Activated naive CD8-positive, alpha-beta T cell treated with anti-CD3 and anti-CD28 coated beads, Interleukin-2, amount 10 ng/mL, durations not matched to agents 7 days and 5 days (primary cell): Measurements from ENCODE around the gene SERPINA1. TPM values are rescaled to one million over a fixed set of nuclear protein-coding genes. Genes with fewer than 3 reads are reported as not detected.

Experiments
- ATAC-seq: fragments of 150-1000 bp; cut with Tn5 transposase; one replicate; pipeline ENCODE4 v1.10.0; 2021; ENCODE audit warnings: low read depth, moderate library complexity
- POLR2A ChIA-PET: fragments of 350-600 bp; sonication (Branson Sonifier 250); formaldehyde crosslinking; loops from one replicate; lab custom pipeline; 2021; ENCODE audit warnings: antibody characterized with exemption; lab: Charles Lee
- DNase-seq: peaks from one replicate; pipeline ENCODE4 v3.0.0; 2021
- H3K27ac Mint-ChIP-seq: one replicate; pipeline ENCODE4 v1.8.0; 2022; ENCODE audit warnings: mild to moderate bottlenecking, mixed read lengths
- H3K27me3 Mint-ChIP-seq: one replicate; pipeline ENCODE4 v1.8.0; 2022; ENCODE audit warnings: mild to moderate bottlenecking, moderate library complexity, mixed read lengths
- H3K36me3 Mint-ChIP-seq: one replicate; pipeline ENCODE4 v1.8.0; 2021; ENCODE audit warnings: mild to moderate bottlenecking, mixed read lengths
- H3K4me1 Mint-ChIP-seq: one replicate; pipeline ENCODE4 v1.8.0; 2021; ENCODE audit warnings: mixed read lengths
- H3K4me3 Mint-ChIP-seq: one replicate; pipeline ENCODE4 v1.8.0; 2022; ENCODE audit warnings: mild to moderate bottlenecking, moderate library complexity, mixed read lengths
- H3K9me3 Mint-ChIP-seq: one replicate; pipeline ENCODE4 v1.8.0; 2021; ENCODE audit warnings: mixed read lengths
- total RNA-seq, 2 experiments: library from RNA; stranded (reverse); gene quantifications; one replicate each; pipeline ENCODE4 v1.2.3, GENCODE V29; 2021

The SERPINA1 gene
- total RNA-seq, 2 experiments from 2014 or later, result 0.20 TPM; not detected in 1

DNA sequence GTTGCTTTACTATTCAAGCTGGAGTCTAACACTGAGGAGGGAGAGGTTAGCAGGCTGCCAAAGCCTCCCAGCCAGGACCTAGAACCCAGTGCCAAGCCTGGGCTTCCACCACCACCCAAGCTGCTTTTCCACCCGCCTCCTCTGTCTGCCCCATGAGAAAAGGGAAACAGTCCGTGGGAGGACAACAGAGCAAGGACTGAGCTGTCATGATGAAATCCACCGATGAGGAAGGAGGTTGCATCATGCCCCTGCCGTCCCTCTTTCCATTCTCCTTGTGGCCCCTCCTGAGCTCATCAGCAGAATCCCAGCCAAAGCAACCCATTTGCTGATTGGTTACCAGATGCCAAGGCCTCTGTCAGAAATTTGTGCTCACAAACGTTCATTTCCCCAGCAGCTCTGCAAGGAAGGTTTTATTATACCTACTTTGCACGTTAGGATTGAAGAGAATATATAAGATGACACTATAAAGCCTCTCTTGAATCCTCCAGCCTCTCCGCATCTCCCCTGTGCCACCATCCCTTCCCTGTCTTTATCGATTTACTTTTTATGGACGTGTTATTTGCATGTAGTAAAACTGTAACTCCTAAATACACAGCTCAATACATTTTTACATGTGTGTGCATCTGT, 6.3 kb upstream of the SERPINA1 start:
- H3K4me1 Mint-ChIP-seq, result peaks cover 16% of the 10 kb centered on the region
- H3K4me3 Mint-ChIP-seq, result no peak overlapping the region
- POLR2A ChIA-PET, result no interaction called here
- DNase-seq (no peak), ATAC-seq (no peak)
- H3K9me3 Mint-ChIP-seq, result no peaks in the 10 kb centered on the region
- H3K27ac Mint-ChIP-seq, result no peak overlapping the region
- no peaks in the 10 kb centered on the region for H3K36me3 Mint-ChIP-seq
- peaks cover 9% of the 10 kb centered on the region for H3K27me3 Mint-ChIP-seq

DNA sequence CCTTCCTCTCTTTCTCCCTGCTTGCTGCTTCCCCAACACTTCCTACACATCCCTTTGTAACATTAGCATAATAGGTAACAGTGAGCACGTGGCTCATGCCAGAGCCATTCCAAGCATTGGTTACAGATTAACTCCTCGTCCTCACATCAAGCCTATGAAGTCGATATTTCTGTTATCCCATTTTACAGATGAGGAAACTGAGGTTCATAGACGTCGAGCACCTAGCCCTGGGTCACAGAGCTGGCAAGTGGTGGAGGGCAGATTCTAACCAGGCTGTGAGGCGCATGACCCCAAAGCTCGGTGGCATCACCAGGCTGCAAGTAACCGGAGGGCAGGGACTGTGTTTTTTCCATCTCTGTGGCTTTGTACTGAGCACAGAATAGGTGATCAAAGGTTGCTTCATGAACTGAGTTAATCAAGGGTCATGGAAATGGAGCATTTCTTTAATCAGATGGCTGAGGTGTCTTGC, 5.7 kb upstream of the SERPINA1 start:
- DNase-seq (no peak), ATAC-seq (no peak)
- H3K4me1 Mint-ChIP-seq, result peaks cover 16% of the 10 kb centered on the region
- H3K4me3 Mint-ChIP-seq, result no peak overlapping the region
- no peak overlapping the region for H3K27ac Mint-ChIP-seq
- POLR2A ChIA-PET, result no interaction called here
- peaks cover 7% of the 10 kb centered on the region for H3K27me3 Mint-ChIP-seq
- no peaks in the 10 kb centered on the region for H3K9me3 Mint-ChIP-seq
- H3K36me3 Mint-ChIP-seq, result no peaks in the 10 kb centered on the region

DNA sequence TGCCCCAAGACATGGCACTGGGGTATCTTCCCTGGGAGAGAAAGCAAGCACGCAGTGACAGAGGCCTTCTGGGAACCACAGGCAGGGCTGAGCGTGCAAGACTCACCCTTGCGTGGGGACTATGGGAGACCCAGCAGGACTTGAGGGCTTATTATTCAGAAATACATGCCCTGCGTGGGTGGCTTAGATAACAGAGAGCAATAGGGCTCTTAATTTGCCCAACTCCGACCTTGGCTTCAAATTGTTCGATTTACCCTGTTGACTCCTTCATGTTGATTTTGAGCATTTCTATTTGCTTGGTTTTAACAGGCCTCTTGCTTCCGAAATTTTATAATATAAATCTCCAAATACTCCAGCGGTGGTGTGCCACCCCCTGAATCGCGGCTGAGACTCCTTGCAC, 5.1 kb upstream of the SERPINA1 start:
- no peak for ATAC-seq
- POLR2A ChIA-PET, result no interaction called here
- H3K9me3 Mint-ChIP-seq, result no peaks in the 10 kb centered on the region
- H3K27ac Mint-ChIP-seq, result no peak overlapping the region
- H3K36me3 Mint-ChIP-seq, result no peaks in the 10 kb centered on the region
- DNase-seq, result no peak
- peaks cover 16% of the 10 kb centered on the region for H3K4me1 Mint-ChIP-seq
- peaks cover 7% of the 10 kb centered on the region for H3K27me3 Mint-ChIP-seq
- no peak overlapping the region for H3K4me3 Mint-ChIP-seq

DNA sequence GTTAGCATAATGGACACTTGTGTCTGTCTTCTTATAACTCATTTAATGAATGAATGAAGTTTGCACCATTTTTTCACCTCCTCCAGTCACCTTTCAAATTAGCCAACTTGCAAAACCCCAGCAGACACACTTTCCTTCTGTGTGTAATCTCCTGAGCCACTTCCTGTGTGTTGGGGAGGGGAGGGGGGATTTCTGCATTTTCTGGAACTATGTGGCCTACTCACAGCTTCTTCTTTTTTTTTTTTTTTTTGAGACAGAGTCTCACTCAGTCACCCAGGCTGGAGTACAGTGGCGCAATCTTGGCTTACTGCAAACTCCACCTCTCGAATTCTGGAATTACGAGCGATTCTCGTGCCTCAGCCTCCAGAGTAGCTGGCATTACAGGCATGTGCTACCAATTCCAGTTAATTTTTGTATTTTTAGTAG, 4.1 kb upstream of the SERPINA1 start:
- ATAC-seq, result peak; percentile 80
- Mint-ChIP-seq H3K4me3 (peak overlapping the region; percentile 9), H3K27me3 (peaks cover 1% of the 10 kb centered on the region), H3K27ac (no peak overlapping the region), H3K4me1 (peaks cover 16% of the 10 kb centered on the region), H3K36me3 (no peaks in the 10 kb centered on the region), H3K9me3 (no peaks in the 10 kb centered on the region)
- POLR2A ChIA-PET, result interaction anchor here (0.6 kb wide), 1 partner anchor 737 kb away, joined by 4 read pairs; no protein-coding TSS in a partner anchor
- DNase-seq, result no peak

DNA sequence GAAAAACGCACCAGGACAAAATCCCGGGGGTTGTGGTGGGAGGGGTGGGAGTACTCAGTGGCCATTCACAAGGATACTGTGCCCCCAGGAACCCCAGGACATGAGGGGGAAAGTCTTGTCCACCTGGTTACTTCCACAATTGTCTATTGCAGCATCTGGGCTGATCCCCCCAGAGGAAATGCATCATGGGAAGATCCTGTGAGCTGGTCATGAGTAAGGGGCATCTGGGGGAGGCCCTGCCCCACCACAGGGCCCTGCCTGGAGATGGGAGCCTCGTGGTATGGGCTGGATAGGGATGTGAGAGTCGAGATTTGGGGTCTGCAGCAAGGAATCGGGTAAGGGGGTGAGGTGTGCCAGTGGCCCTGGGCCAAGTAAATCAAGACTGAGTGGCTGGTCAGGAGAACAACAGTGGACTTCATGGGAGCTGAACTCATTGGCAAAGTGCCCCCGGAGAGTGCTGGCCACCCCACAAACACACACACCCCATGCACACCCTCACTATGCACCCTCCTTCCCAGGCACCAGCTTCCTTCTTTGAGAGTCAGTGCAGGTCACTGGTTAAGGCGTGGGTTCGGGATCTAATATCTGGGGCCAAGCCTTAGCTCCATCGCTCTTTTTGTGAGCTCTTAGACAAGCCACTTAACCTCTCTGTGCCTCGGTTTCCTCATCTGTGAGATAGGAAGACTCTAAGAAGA, 3.0 kb upstream of the SERPINA1 start:
- Mint-ChIP-seq H3K9me3 (no peaks in the 10 kb centered on the region), H3K27ac (no peak overlapping the region), H3K4me3 (no peak overlapping the region), H3K4me1 (peaks cover 16% of the 10 kb centered on the region), H3K36me3 (no peaks in the 10 kb centered on the region), H3K27me3 (no peaks in the 10 kb centered on the region)
- no peak for ATAC-seq
- DNase-seq, result no peak
- POLR2A ChIA-PET, result no interaction called here

DNA sequence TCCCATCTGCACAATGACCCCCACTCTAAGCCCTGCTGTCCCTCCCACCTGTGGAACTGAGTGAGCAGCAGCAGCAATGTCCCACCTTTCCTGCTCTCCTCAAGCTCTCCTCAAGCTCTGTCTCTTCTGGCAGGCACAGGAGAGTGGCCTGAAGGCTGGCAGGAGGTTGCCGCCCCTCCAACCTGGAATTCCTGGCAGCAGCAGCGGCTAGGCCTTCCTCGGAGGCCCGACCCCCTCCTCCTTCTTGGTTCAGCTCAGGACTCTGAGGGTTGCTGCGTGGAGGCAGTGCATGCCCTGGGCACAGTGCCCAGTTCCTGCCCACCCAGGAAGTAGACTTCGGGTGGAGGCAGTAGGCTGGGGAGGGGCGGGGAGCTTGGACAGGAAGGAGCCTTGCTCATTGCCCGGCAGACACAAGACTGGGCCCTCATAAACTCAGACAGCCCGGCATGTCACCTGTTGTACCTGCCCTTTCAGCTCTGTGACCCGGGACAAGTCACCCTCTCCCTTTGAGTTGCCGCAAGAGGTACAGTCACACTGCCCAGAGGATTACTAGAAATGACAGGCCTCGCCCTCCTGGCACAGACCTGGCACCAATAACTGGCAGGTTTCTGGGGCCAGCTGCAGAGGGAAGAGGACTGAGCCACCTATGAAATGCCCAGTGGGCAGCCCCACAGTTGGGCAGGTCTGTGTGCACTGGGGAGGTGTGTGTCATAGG, 2.1 kb upstream of the SERPINA1 start:
- DNase-seq (no peak), ATAC-seq (no peak)
- peaks cover 16% of the 10 kb centered on the region for H3K4me1 Mint-ChIP-seq
- H3K36me3 Mint-ChIP-seq, result no peaks in the 10 kb centered on the region
- no peak overlapping the region for H3K4me3 Mint-ChIP-seq
- H3K27ac Mint-ChIP-seq, result peak overlapping the region; percentile 7
- H3K27me3 Mint-ChIP-seq, result no peaks in the 10 kb centered on the region
- no peaks in the 10 kb centered on the region for H3K9me3 Mint-ChIP-seq
- POLR2A ChIA-PET, result no interaction called here

DNA sequence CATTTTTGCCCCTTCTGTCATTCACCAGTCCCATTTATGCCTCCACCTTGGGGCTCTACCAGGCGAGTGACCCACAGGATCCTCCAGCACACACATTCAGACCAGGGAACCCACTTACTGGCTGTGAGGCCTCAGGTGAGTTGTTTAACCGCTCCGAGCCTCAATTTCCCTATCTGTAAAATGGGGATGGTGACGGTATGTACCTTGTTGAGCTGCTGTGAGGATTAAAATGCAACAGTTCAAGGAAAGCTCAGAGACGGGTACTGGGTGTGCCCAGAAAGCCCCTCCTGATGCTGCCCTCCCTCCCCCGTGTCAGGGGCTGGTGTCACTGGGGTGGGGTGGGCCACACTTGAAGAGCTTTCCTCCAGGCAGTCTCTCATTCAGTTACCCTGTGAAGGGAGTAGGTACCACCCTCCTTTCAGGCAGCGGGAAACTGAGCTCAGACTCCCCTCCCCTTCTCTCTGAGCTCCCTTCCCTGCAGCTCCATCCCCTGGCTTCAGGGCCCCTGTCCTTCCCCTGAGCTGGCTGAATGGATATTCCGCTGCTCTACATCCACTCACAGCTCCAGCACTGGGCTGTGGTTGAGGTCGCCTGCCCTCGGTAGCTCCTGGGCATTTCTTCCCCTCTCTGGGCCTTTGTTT, 1.4 kb upstream of the SERPINA1 start:
- no peak overlapping the region for H3K4me3 Mint-ChIP-seq
- no peaks in the 10 kb centered on the region for H3K9me3 Mint-ChIP-seq
- no peak for ATAC-seq
- POLR2A ChIA-PET, result no interaction called here
- H3K36me3 Mint-ChIP-seq, result no peaks in the 10 kb centered on the region
- no peak overlapping the region for H3K27ac Mint-ChIP-seq
- no peaks in the 10 kb centered on the region for H3K27me3 Mint-ChIP-seq
- H3K4me1 Mint-ChIP-seq, result peaks cover 16% of the 10 kb centered on the region
- DNase-seq, result no peak

DNA sequence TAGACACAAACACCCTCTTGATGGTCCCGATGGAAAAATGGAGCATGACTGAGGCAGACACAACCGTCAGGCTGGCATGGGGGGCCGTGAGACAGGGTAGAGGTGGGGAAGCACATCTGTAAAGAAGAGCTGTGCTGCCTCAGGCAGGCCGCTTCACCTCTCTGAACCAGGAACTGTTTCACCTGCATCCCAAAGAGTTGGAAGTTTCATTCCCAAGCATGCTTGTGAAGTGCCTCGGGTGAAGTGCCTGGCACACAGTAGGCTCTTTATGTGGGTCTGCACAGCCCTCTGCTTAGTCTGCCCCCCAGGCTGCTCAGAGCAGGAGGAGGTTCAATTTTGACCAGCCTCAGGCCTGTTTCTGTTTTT, 685 bp upstream of the SERPINA1 start:
- H3K27me3 Mint-ChIP-seq, result peaks cover 2% of the 10 kb centered on the region
- no peaks in the 10 kb centered on the region for H3K36me3 Mint-ChIP-seq
- no peak for DNase-seq
- no peak for ATAC-seq
- POLR2A ChIA-PET, result no interaction called here
- no peaks in the 10 kb centered on the region for H3K9me3 Mint-ChIP-seq
- peaks cover 14% of the 10 kb centered on the region for H3K4me1 Mint-ChIP-seq
- H3K4me3 Mint-ChIP-seq, result no peak overlapping the region
- no peak overlapping the region for H3K27ac Mint-ChIP-seq

DNA sequence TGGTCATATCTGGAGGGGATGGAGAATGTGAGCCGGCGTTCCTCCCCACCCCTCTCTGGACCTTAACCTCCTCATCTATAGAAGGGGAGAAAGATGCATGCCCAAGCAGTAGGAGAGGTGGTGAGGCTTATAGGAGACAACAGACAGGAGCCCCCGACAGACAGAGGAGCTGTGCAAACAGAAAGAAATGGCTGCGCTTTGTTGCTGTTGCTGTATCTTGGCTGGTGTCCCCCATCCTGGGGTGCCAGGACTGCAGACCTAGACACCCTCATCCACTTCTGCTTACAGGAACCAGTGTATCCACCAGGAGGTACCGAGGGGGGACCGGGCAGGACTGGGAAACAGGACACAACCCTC, 397 bp downstream of the SERPINA1 start:
- DNase-seq (no peak), ATAC-seq (no peak)
- Mint-ChIP-seq H3K4me3 (no peak overlapping the region), H3K27me3 (peaks cover 2% of the 10 kb centered on the region), H3K4me1 (peaks cover 14% of the 10 kb centered on the region), H3K27ac (no peak overlapping the region), H3K36me3 (no peaks in the 10 kb centered on the region), H3K9me3 (no peaks in the 10 kb centered on the region)
- POLR2A ChIA-PET, result no interaction called here

DNA sequence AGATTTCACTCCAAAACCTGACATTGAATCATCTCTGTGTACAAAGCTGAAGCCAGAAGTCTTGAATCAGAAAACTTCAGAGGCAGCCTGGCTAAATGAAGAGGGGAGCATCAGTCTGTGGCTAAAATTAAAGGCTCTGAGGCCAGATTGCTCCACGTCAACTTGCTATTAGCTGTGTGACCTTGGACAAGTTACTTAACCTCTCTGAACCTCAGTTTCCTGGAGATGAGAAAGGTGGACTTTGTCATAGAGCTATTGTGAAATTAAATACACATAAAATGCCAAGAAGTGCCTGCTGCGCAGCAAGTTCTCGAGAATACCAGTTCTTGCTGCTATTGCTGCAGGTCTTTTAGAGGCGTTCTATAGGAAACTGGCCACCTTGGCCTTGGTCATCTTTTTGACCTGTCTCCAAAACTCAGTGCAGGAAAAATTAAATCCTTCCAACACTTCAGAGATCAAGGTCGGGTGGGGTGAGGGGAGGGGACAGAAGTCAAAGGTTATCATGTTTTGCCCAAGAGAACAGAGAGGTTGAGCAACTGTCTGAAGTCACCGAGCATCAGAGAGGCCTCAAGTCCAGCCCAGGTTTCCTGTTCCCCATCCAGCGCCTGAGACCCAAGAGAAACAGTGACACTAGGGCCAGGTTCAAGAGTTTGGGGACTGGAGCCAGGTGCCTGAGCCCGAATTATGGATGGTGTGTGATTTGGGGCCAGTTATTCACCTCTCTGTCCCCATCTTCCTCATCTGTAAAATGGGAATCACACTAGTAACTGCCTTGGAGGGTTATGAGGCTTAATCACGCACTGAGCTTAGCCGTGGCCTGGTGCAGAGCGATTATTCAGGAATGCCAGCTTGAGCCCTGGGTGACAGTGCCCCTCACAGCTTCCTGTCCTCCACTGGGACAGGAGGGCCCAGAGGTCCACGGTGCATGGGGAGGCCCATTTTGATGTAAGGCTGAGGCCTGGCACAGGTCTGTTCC, 1.1 kb downstream of the SERPINA1 start:
- POLR2A ChIA-PET, result no interaction called here
- DNase-seq, result no peak
- Mint-ChIP-seq H3K4me3 (no peak overlapping the region), H3K27ac (no peak overlapping the region), H3K4me1 (peaks cover 10% of the 10 kb centered on the region), H3K36me3 (no peaks in the 10 kb centered on the region), H3K27me3 (peaks cover 2% of the 10 kb centered on the region), H3K9me3 (no peaks in the 10 kb centered on the region)
- ATAC-seq, result no peak

DNA sequence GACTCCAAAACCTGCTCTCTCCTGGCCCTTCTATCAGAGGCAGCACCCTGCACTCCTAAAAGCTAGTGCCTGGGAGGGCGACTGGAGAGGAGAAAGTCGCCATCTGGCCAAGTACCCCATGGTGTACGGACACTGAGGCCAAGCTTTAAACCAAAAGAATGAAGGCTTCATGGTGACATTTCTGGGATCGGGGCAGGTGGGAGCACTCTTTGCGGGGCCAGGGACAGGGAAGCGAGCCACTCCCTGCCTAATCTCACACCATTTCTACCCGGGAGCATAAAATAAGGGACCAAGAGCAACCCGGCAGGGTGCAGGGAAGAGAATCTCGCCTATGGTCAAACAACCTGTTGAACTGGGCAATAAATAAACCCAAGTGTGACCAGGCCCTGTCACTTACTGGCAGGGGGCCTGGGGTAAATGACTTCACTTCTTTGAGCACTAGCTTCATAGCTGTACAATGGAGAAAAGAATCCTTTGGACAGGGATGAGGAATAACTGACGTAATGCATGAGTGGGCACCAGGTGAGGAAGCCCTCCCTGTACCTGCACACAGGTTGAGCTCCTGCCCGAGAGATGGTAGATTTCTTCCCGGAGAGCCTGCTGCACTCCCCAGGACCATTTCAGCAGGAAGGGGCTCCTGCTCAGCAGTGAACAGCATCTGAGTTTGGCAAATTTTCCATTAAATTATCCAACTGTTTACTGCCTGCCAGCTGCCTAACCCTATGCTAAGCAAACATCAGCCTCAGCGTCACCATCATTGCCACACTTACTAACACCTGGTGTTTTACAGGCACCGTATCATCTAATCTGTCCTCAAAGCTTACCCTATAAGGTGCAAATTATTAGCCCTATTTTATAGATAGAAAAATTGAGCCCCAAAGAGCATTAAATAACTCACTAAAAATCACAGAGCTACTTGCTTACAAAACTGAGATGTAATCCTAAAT, 2.0 kb downstream of the SERPINA1 start:
- Mint-ChIP-seq H3K27ac (no peak overlapping the region), H3K27me3 (peaks cover 2% of the 10 kb centered on the region), H3K4me1 (peaks cover 4% of the 10 kb centered on the region), H3K4me3 (no peak overlapping the region), H3K9me3 (no peaks in the 10 kb centered on the region), H3K36me3 (no peaks in the 10 kb centered on the region)
- ATAC-seq (no peak), DNase-seq (no peak)
- POLR2A ChIA-PET, result no interaction called here

DNA sequence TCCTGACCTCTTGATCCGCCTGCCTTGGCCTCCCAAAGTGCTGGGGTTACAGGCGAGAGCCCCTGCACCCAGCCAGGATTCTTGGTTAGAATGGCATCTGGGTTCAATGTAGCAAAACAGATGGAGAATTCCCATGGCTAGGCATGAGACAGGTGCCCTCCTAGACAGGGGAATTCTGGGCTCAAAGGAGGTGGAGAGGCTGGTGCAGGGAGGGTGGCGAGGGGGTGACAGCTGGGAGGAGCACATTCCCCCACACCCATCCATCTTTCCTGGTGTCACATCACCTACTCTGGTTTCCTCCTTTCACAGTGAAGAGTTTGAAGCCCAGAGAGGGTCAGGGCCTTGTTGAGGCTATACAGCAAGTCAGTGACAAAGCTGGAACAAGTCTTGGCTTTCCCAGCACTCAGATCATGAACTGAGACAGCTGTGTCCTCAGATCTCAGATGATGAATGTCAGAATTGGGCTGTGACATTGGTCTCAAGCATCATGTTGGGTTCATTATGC, 2.8 kb downstream of the SERPINA1 start:
- no peak for DNase-seq
- Mint-ChIP-seq H3K9me3 (no peaks in the 10 kb centered on the region), H3K4me3 (no peak overlapping the region), H3K27me3 (peaks cover 2% of the 10 kb centered on the region), H3K4me1 (no peaks in the 10 kb centered on the region), H3K36me3 (no peaks in the 10 kb centered on the region), H3K27ac (no peak overlapping the region)
- ATAC-seq, result no peak
- POLR2A ChIA-PET, result no interaction called here
